Adrenal gland (tissue), 12 donors: ENCODE results near the gene LRIG1. TPM values are rescaled to one million over a fixed set of nuclear protein-coding genes. Genes with fewer than 3 reads are reported as not detected.

ENCODE experiments used
- DNase-seq, 7 donors: peaks; one replicate each; pipeline ENCODE4 v3.0.0-alpha.2; 2019 to 2020
- H3K27ac ChIP-seq, 5 donors: fragments of 200-600 bp; sonication (generic) in 4 of 5; 1 replicate in 3 of 5; 2 replicates in 2 of 5; pipeline versions ENCODE4 v1.5.1 to v1.8.0; 2016 to 2020; ENCODE audit warnings: mild to moderate bottlenecking in 1 of 5
- H3K27me3 ChIP-seq: fragments of 200-600 bp; 2 replicates; pipeline ENCODE4 v1.8.0; 2021
- H3K36me3 ChIP-seq, 2 donors: fragments of 200-600 bp; replicated peaks in 1 of 2; 1 replicate in 1 of 2; 2 replicates in 1 of 2; pipeline versions ENCODE4 v1.5.1 to v1.8.0; 2018 to 2022
- H3K4me1 ChIP-seq, 2 donors: fragments of 200-600 bp; replicated peaks in 1 of 2; 1 replicate in 1 of 2; 2 replicates in 1 of 2; pipeline versions ENCODE4 v1.5.1 to v1.8.0; 2018 to 2021
- H3K4me3 ChIP-seq, 4 donors: fragments of 200-600 bp; sonication (generic) in 3 of 4; one replicate each; pipeline ENCODE4 v1.5.1; 2016 to 2018
- H3K9me3 ChIP-seq, 3 donors: fragments of 200-600 bp; sonication (generic) in 1 of 3; replicated peaks in 1 of 3; 1 replicate in 2 of 3; 2 replicates in 1 of 3; pipeline versions ENCODE4 v1.5.1 to v1.8.0; 2016 to 2021
- CTCF ChIP-seq, 6 experiments: fragments of 450-650 bp in 4 of 6; fragments of 200-600 bp in 2 of 6; sonication (generic) in 1 of 6; IDR thresholded peaks; 1 replicate in 5 of 6; 2 replicates in 1 of 6; pipeline versions ENCODE4 v1.5.1 to v1.8.0; 2016 to 2021; ENCODE audit warnings: antibody characterized with exemption in 6 of 6, mild to moderate bottlenecking in 2 of 6, moderate library complexity in 1 of 6
- POLR2A ChIP-seq, 2 donors: fragments of 450-650 bp; IDR thresholded peaks; one replicate each; pipeline ENCODE4 v1.6.1; 2017; ENCODE audit warnings: antibody characterized with exemption in 2 of 2, mild to moderate bottlenecking in 2 of 2, moderate library complexity in 1 of 2
- WGBS, 4 donors: extraction: QIAGEN DNeasy Blood & Tissue Kit in 2 of 4; methylation state at CpG; one replicate each; pipeline versions ENCODE4 v1.1.5 to v1.1.7; 2013 to 2017; 5-methylcytosine and 5-hydroxymethylcytosine counted together
- intact Hi-C, 2 donors: fragments of 100-400 bp; cut with DNase I; formaldehyde crosslinking; loops; one replicate each; pipeline versions ENCODE4 v1.14.1 to v1.15.0; 2022 to 2023
- polyA plus RNA-seq, 3 donors: library from polyadenylated mRNA; stranded (reverse); fragments of 200-250 nt in 2 of 3; fragments of 350-450 nt in 1 of 3; fragmentation: Illumina TruSeq in 1 of 3; extraction: RNeasy Lipid Tissue Mini Kit (QIAGEN cat#74804) in 1 of 3; gene quantifications; one replicate each; pipeline ENCODE4 v1.2.3, GENCODE V29; 2013 to 2014
- total RNA-seq, 9 donors: library from RNA; depleted of rRNA in 4 of 9; stranded (reverse); fragments of >200 nt in 4 of 9; fragments of 120-200 nt in 1 of 9; fragmentation: NEBNext Ultra II Directional in 1 of 9; extraction: Animal tissue kit (Norgen Biotek cat#: 25700) in 1 of 9; gene quantifications; one replicate each; pipeline versions ENCODE4 v1.1.0 to v1.2.4, GENCODE V29; 2013 to 2023
- donor health status: healthy with polysubstance abuse.
- donor health status: Bipolar disorder and iron deficiency.
- donor health status: DM: yes; HTN: yes; CAD: no.
- donor health status: DM: no; HTN: no; CAD: no.
- donor health status: DM: no; HTN: no; CAD: no.
- donor health status: DM: yes; HTN: yes; CAD: no.

The LRIG1 gene
- total and polyA plus RNA-seq, 12 donors, result 1.5 to 13.3 (median 4.7) TPM

- no peaks in the 10 kb centered on the region for H3K9me3 ChIP-seq
- no peak overlapping the region for H3K4me3 ChIP-seq
- DNase-seq, result no peak
- H3K36me3 ChIP-seq, result no peaks in the 10 kb centered on the region
- H3K27me3 ChIP-seq, result no peaks in the 10 kb centered on the region
- TF ChIP-seq CTCF (IDR thresholded peaks at IDR 0.05) (no peak), POLR2A (IDR thresholded peaks at IDR 0.05) (no peak)
- intact Hi-C loops, result no loop called here
- 89 to 91% (median 90%) methylated on average over 2 of the region's 2 CpGs for WGBS, 4 donors
- no peaks in the 10 kb centered on the region for H3K4me1 ChIP-seq
- no peak overlapping the region for H3K27ac ChIP-seq
These were observed 146.8 kb downstream of the LRIG1 start for GRCh38 chr3:66354001-66354400.

- Histone ChIP-seq H3K36me3 (no peaks in the 10 kb centered on the region), H3K4me1 (no peaks in the 10 kb centered on the region), H3K27me3 (no peaks in the 10 kb centered on the region), H3K4me3 (no peak overlapping the region), H3K27ac (no peak overlapping the region), H3K9me3 (no peaks in the 10 kb centered on the region)
- intact Hi-C loops, result no loop called here
- 73 to 82% (median 76%) methylated on average over 6 of the region's 6 CpGs for WGBS, 4 donors
- no peak for DNase-seq
- TF ChIP-seq CTCF (IDR thresholded peaks at IDR 0.05) (no peak), POLR2A (IDR thresholded peaks at IDR 0.05) (no peak)
These were observed 147.3 kb downstream of the LRIG1 start for GRCh38 chr3:66353530-66353929.

GRCh38 chr3:66353039-66353438, 147.8 kb downstream of the LRIG1 start:
- no peak for TF ChIP-seq POLR2A (IDR thresholded peaks at IDR 0.05)
- TF ChIP-seq CTCF (IDR thresholded peaks at IDR 0.05), result no peak
- 95 to 99% (median 97%) methylated on average over 2 to 3 of the region's 3 CpGs for WGBS, 4 donors
- no peaks in the 10 kb centered on the region for H3K4me1 ChIP-seq
- H3K27me3 ChIP-seq, result no peaks in the 10 kb centered on the region
- H3K36me3 ChIP-seq, result no peaks in the 10 kb centered on the region
- DNase-seq, result no peak
- intact Hi-C loops, result no loop called here
- no peak overlapping the region for H3K27ac ChIP-seq
- H3K4me3 ChIP-seq, result no peak overlapping the region
- H3K9me3 ChIP-seq, result no peaks in the 10 kb centered on the region

GRCh38 chr3:66350601-66351000, 150.2 kb downstream of the LRIG1 start:
- intact Hi-C loops, result no loop called here
- no peak for DNase-seq
- Histone ChIP-seq H3K27me3 (no peaks in the 10 kb centered on the region), H3K9me3 (no peaks in the 10 kb centered on the region), H3K4me1 (no peaks in the 10 kb centered on the region), H3K36me3 (no peaks in the 10 kb centered on the region), H3K27ac (no peak overlapping the region), H3K4me3 (no peak overlapping the region)
- WGBS, 4 donors, result 92 to 94% (median 93%) methylated on average over 8 of the region's 8 CpGs
- no peak for TF ChIP-seq POLR2A (IDR thresholded peaks at IDR 0.05)
- no peak for TF ChIP-seq CTCF (IDR thresholded peaks at IDR 0.05)
